ENCODE results near the gene GNGT1. TPM values are rescaled to one million over a fixed set of nuclear protein-coding genes. Genes with fewer than 3 reads are reported as not detected.

GNGT1 gene
- total RNA-seq, 1 experiment from 2014 or later = 0.63 TPM

DNA sequence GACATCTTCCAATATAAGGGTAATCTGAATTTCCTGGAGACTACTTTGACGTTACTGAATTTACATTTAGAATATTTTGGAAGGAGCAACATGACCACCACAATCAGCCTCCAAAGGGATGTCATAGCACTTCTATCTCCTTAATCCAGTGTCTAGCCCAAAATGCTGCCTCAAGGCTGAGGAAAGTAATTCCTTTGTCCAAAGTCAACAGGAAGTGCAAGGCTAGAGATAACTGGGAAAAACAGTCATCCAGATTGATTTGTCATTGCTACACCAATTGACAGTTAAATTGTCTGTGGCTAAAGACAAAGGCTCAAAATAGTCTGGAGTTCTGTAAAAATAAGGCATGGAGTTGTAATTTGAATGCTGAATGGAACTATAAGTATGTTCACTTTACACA lies 11.9 kb upstream of the GNGT1 start:
- ATAC-seq (no peak), DNase-seq (ENCODE audit: low spot score) (no peak)
- H3K4me1 Mint-ChIP-seq = peaks cover 4% of the 10 kb centered on the region
- H3K9me3 Mint-ChIP-seq = no peaks in the 10 kb centered on the region
- POLR2A ChIA-PET = no interaction called here
- H3K27me3 Mint-ChIP-seq (ENCODE audit: low read depth) = peaks cover 28% of the 10 kb centered on the region
- TF ChIP-seq JAZF1 (CRISPR knock-in tag; IDR thresholded peaks at IDR 0.05) (no peak), ZNF263 (CRISPR knock-in tag; IDR thresholded peaks at IDR 0.05; ENCODE audit: low read depth) (no peak), CTCF (IDR thresholded peaks at IDR 0.05) (no peak), TEAD4 (CRISPR knock-in tag; IDR thresholded peaks at IDR 0.05) (no peak), ZNF317 (CRISPR knock-in tag; IDR thresholded peaks at IDR 0.05; ENCODE audit: borderline replicate concordance, low read depth) (no peak), GABPB1 (CRISPR knock-in tag; IDR thresholded peaks at IDR 0.05) (no peak)
- TF ChIP-seq, protein P1, sequence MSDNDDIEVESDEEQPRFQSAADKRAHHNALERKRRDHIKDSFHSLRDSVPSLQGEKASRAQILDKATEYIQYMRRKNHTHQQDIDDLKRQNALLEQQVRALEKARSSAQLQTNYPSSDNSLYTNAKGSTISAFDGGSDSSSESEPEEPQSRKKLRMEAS (CRISPR knock-in tag; IDR thresholded peaks at IDR 0.05) = no peak
- TF ChIP-seq, protein P2, sequence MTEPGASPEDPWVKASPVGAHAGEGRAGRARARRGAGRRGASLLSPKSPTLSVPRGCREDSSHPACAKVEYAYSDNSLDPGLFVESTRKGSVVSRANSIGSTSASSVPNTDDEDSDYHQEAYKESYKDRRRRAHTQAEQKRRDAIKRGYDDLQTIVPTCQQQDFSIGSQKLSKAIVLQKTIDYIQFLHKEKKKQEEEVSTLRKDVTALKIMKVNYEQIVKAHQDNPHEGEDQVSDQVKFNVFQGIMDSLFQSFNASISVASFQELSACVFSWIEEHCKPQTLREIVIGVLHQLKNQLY (CRISPR knock-in tag; IDR thresholded peaks at IDR 0.05) = no peak
- TF ChIP-seq, protein P3, sequence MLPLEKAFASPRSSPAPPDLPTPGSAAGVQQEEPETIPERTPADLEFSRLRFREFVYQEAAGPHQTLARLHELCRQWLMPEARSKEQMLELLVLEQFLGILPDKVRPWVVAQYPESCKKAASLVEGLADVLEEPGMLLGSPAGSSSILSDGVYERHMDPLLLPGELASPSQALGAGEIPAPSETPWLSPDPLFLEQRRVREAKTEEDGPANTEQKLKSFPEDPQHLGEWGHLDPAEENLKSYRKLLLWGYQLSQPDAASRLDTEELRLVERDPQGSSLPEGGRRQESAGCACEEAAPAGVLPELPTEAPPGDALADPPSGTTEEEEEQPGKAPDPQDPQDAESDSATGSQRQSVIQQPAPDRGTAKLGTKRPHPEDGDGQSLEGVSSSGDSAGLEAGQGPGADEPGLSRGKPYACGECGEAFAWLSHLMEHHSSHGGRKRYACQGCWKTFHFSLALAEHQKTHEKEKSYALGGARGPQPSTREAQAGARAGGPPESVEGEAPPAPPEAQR (CRISPR knock-in tag; IDR thresholded peaks at IDR 0.05) = no peak
- TF ChIP-seq, protein P4, sequence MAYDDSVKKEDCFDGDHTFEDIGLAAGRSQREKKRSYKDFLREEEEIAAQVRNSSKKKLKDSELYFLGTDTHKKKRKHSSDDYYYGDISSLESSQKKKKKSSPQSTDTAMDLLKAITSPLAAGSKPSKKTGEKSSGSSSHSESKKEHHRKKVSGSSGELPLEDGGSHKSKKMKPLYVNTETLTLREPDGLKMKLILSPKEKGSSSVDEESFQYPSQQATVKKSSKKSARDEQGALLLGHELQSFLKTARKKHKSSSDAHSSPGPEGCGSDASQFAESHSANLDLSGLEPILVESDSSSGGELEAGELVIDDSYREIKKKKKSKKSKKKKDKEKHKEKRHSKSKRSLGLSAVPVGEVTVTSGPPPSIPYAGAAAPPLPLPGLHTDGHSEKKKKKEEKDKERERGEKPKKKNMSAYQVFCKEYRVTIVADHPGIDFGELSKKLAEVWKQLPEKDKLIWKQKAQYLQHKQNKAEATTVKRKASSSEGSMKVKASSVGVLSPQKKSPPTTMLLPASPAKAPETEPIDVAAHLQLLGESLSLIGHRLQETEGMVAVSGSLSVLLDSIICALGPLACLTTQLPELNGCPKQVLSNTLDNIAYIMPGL (CRISPR knock-in tag; IDR thresholded peaks at IDR 0.05) = no peak
- TF ChIP-seq, protein P5, sequence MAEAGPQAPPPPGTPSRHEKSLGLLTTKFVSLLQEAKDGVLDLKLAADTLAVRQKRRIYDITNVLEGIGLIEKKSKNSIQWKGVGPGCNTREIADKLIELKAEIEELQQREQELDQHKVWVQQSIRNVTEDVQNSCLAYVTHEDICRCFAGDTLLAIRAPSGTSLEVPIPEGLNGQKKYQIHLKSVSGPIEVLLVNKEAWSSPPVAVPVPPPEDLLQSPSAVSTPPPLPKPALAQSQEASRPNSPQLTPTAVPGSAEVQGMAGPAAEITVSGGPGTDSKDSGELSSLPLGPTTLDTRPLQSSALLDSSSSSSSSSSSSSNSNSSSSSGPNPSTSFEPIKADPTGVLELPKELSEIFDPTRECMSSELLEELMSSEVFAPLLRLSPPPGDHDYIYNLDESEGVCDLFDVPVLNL (CRISPR knock-in tag; IDR thresholded peaks at IDR 0.05; ENCODE audit: borderline replicate concordance, low read depth) = no peak
- TF ChIP-seq, protein P6, sequence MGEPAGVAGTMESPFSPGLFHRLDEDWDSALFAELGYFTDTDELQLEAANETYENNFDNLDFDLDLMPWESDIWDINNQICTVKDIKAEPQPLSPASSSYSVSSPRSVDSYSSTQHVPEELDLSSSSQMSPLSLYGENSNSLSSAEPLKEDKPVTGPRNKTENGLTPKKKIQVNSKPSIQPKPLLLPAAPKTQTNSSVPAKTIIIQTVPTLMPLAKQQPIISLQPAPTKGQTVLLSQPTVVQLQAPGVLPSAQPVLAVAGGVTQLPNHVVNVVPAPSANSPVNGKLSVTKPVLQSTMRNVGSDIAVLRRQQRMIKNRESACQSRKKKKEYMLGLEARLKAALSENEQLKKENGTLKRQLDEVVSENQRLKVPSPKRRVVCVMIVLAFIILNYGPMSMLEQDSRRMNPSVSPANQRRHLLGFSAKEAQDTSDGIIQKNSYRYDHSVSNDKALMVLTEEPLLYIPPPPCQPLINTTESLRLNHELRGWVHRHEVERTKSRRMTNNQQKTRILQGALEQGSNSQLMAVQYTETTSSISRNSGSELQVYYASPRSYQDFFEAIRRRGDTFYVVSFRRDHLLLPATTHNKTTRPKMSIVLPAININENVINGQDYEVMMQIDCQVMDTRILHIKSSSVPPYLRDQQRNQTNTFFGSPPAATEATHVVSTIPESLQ (CRISPR knock-in tag; IDR thresholded peaks at IDR 0.05) = no peak
- TF ChIP-seq, protein P7, sequence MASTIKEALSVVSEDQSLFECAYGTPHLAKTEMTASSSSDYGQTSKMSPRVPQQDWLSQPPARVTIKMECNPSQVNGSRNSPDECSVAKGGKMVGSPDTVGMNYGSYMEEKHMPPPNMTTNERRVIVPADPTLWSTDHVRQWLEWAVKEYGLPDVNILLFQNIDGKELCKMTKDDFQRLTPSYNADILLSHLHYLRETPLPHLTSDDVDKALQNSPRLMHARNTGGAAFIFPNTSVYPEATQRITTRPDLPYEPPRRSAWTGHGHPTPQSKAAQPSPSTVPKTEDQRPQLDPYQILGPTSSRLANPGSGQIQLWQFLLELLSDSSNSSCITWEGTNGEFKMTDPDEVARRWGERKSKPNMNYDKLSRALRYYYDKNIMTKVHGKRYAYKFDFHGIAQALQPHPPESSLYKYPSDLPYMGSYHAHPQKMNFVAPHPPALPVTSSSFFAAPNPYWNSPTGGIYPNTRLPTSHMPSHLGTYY (CRISPR knock-in tag; IDR thresholded peaks at IDR 0.05) = no peak
- no peak overlapping the region for H3K4me3 Mint-ChIP-seq
- CTCF ChIA-PET = interaction anchor here (1.0 kb wide), 1 partner anchor 8 kb away, joined by 3 read pairs; no protein-coding TSS in a partner anchor
- no peaks in the 10 kb centered on the region for H3K36me3 Mint-ChIP-seq
- no peak overlapping the region for H3K27ac Mint-ChIP-seq
